ENCODE measurements around the gene SLC2A11. TPM values are rescaled to one million over a fixed set of nuclear protein-coding genes. Genes with fewer than 3 reads are reported as not detected.
A peak's percentile ranks its signal among the peaks of the same experiment; 100 is the strongest.

Gene SLC2A11
- total RNA-seq, 4 donors from 2014 or later = 0.57 to 4.4 (median 2.9) TPM

DNA sequence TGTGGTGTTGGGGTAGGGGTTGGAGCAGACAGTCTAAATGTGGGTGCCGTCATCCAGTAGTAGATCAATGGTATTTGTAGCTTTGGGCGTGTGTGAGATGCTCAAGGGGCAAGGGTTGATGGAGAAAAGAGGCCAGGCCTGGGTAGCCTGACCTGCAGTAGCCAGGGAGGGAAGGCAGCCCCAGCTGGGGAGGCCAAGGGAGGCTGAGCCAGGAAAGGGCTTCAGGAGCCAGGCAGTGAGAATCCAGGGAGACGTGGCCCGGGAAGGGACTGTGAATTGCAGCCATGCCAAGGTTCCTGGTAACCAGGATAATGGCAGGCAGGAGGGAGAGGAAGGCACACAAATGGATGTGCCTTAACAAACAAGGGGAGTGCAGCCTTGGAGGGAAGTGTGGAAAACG lies 16.4 kb upstream of the SLC2A11 start:
- Histone ChIP-seq H3K27ac (no peak overlapping the region), H3K36me3 (peaks cover 0 to 4% (median 0%) of the 10 kb centered on the region in 3 donors), H3K4me3 (no peak overlapping the region), H3K4me1 (peaks cover 19 to 47% (median 27%) of the 10 kb centered on the region in 3 donors), H3K27me3 (no peaks in the 10 kb centered on the region), H3K9me3 (no peaks in the 10 kb centered on the region)
- intact Hi-C loops (cut with DNase I) = loop anchor here (10.0 kb wide), 1 partner anchor 306 kb away; no protein-coding TSS in a partner anchor
- TF ChIP-seq, protein P1, sequence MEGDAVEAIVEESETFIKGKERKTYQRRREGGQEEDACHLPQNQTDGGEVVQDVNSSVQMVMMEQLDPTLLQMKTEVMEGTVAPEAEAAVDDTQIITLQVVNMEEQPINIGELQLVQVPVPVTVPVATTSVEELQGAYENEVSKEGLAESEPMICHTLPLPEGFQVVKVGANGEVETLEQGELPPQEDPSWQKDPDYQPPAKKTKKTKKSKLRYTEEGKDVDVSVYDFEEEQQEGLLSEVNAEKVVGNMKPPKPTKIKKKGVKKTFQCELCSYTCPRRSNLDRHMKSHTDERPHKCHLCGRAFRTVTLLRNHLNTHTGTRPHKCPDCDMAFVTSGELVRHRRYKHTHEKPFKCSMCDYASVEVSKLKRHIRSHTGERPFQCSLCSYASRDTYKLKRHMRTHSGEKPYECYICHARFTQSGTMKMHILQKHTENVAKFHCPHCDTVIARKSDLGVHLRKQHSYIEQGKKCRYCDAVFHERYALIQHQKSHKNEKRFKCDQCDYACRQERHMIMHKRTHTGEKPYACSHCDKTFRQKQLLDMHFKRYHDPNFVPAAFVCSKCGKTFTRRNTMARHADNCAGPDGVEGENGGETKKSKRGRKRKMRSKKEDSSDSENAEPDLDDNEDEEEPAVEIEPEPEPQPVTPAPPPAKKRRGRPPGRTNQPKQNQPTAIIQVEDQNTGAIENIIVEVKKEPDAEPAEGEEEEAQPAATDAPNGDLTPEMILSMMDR (IDR thresholded peaks at IDR 0.05) = no peak
- TF ChIP-seq POLR2A (IDR thresholded peaks at IDR 0.05) = no peak
- WGBS, 2 donors = 70 to 82% methylated on average over 5 of the region's 5 CpGs
- no peak for DNase-seq

DNA sequence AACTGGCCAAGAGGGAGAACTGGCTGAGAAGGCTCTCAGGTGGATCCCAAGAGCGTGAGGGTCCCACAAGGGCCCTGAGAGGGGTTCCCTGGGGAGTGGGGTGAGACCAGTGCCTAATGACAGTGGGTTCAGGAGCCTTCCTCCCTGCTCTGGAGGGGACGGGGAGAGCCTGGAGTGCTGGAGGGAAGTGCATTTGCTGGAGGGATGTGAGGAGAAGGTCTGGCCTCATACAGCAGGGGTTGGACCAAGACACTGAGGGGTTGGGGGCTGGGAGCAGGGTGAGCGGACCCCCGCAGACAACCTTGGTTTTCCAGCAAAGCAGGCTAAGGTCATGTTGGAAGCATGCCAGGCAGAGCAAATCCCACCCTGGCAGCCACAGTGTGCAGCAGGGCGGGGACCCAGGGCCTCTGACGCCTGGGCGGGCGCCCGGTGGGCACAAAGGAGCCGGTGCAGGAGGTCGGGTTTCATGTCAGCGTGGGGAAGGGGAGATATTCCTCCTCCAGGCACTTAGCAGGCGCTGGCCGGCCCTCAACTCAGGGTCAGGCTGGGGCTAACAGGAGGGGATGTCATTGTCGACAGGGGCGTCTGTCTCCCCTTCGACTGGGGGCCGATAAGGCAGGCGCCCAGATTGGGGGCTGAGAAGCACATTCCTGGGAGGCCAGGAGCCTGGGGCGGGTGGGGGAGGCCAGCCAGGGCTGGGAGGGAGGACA lies 15.8 kb upstream of the SLC2A11 start:
- TF ChIP-seq, protein P1 (IDR thresholded peaks at IDR 0.05) = no peak
- no peak for TF ChIP-seq POLR2A (IDR thresholded peaks at IDR 0.05)
- Histone ChIP-seq H3K9me3 (no peaks in the 10 kb centered on the region), H3K27ac (no peak overlapping the region), H3K36me3 (no peaks in the 10 kb centered on the region), H3K4me3 (no peak overlapping the region), H3K27me3 (no peaks in the 10 kb centered on the region), H3K4me1 (peaks cover 25 to 53% (median 33%) of the 10 kb centered on the region in 3 donors)
- 65 to 80% methylated on average over 7 to 10 of the region's 20 CpGs for WGBS, 2 donors
- intact Hi-C loops (cut with DNase I) = loop anchor here (10.0 kb wide), 1 partner anchor 307 kb away; no protein-coding TSS in a partner anchor
- DNase-seq = no peak

DNA sequence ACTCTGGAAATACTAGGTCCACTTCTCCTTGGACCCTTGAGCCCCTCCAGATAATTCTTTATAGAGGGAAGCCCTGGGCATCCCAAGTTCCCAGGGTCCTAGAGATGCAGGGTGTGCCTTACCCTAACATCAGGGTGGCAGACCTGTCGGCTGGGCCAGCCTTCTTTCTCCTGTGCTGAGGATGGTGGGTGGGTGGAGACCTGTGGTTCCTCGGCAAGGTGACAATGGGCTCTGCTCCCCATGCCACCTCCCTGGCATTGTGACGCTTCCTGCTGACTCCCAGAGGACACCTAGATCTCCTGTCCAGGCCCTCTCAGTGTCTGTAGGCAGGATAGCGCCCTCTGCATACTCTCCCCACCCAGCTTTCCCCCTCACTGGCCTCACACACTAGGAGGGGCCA lies 15.1 kb upstream of the SLC2A11 start:
- DNase-seq = no peak
- Histone ChIP-seq H3K27ac (no peak overlapping the region), H3K9me3 (no peaks in the 10 kb centered on the region), H3K36me3 (no peaks in the 10 kb centered on the region), H3K27me3 (no peaks in the 10 kb centered on the region), H3K4me3 (no peak overlapping the region), H3K4me1 (peaks cover 26 to 58% (median 34%) of the 10 kb centered on the region in 3 donors)
- intact Hi-C loops (cut with DNase I) = loop anchor here (10.0 kb wide), 1 partner anchor 308 kb away; no protein-coding TSS in a partner anchor
- 63% methylated on average over 4 of the region's 4 CpGs; no CpG with 5 or more reads in 1 of the 2 donors for WGBS, 2 donors
- no peak for TF ChIP-seq POLR2A (IDR thresholded peaks at IDR 0.05)
- TF ChIP-seq, protein P1 (IDR thresholded peaks at IDR 0.05) = no peak

DNA sequence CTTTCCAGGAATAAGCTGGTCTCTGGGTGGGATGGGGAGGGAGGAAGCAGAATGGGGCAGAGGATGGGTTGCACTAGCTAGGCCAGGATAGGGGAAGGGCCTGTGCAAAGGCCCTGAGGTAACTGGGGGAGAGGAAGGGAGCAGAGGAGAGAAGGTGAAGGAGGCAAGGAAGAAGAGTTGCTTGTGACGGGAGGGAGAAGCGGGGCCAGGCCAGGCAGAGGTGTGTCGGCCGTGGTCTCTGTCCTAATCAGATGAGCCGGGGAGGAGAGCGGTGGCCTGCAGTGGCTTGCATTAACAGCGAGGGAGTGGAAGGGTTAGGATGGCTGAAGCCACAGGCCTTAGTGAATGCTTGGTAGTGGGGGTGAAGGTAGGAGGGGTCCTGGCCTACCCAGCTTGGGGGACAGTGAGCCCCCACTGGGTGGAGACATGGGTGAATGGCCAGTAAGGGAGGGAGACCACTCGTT lies 12.9 kb upstream of the SLC2A11 start:
- Histone ChIP-seq H3K27ac (peak overlapping the region in 1 of 4 donors; percentile 59), H3K9me3 (no peaks in the 10 kb centered on the region), H3K4me1 (peaks cover 21 to 48% (median 24%) of the 10 kb centered on the region in 3 donors), H3K4me3 (no peak overlapping the region), H3K36me3 (no peaks in the 10 kb centered on the region), H3K27me3 (peaks cover 0 to 17% (median 0%) of the 10 kb centered on the region in 4 donors)
- 65 to 75% methylated on average over 7 to 8 of the region's 8 CpGs for WGBS, 2 donors
- no peak for DNase-seq
- intact Hi-C loops (cut with DNase I) = loop anchor here (5.0 to 10.0 kb wide), 2 partner anchors 77 to 310 kb away; partner anchors contain the start of gene CHCHD10
- TF ChIP-seq POLR2A (IDR thresholded peaks at IDR 0.05) = no peak
- TF ChIP-seq, protein P1 (IDR thresholded peaks at IDR 0.05) = no peak

Measured in esophagus squamous epithelium (tissue), 5 donors.